Endodermal cell (in vitro differentiated cells): Measurements from ENCODE around the gene VPS35L. TPM values are rescaled to one million over a fixed set of nuclear protein-coding genes. Genes with fewer than 3 reads are reported as not detected.
A peak's percentile ranks its signal among the peaks of the same experiment; 100 is the strongest.

ENCODE experiments used
- DNase-seq: peaks from one replicate; pipeline ENCODE4 v3.0.0-alpha.2; 2017
- H3K27ac ChIP-seq: 2 replicates; pipeline ENCODE4 v1.5.1; 2013; ENCODE audit warnings: mild to moderate bottlenecking, low read depth, low read length, moderate library complexity
- H3K27me3 ChIP-seq: 2 replicates; pipeline ENCODE4 v1.6.1; 2013; ENCODE audit warnings: mild to moderate bottlenecking, low read length, moderate library complexity; ENCODE audit not compliant: insufficient read depth, control insufficient read depth, poor library complexity, severe bottlenecking
- H3K36me3 ChIP-seq: 2 replicates; pipeline ENCODE4 v1.7.0; 2013; ENCODE audit warnings: mild to moderate bottlenecking, low read length, moderate library complexity; ENCODE audit not compliant: control insufficient read depth, insufficient read depth
- H3K4me1 ChIP-seq: one replicate; pipeline ENCODE4 v1.7.0; 2013; ENCODE audit warnings: low read length; ENCODE audit not compliant: control insufficient read depth, insufficient read depth
- H3K4me3 ChIP-seq: 2 replicates; pipeline ENCODE4 v1.5.1; 2013; ENCODE audit warnings: mild to moderate bottlenecking, low read length, moderate library complexity
- H3K9ac ChIP-seq: 2 replicates; pipeline ENCODE4 v1.6.1; 2013; ENCODE audit warnings: mild to moderate bottlenecking, low read length, moderate library complexity; ENCODE audit not compliant: poor library complexity, severe bottlenecking; ENCODE audit errors: extremely low read depth
- H3K9me3 ChIP-seq: 2 replicates; pipeline ENCODE4 v1.6.1; 2013; ENCODE audit warnings: mild to moderate bottlenecking, low read length, moderate library complexity; ENCODE audit not compliant: control insufficient read depth
- H3K27ac Mint-ChIP-seq: 2 replicates; pipeline ENCODE4 v1.8.0; 2020; ENCODE audit warnings: mixed read lengths
- H3K27me3 Mint-ChIP-seq: 2 replicates; pipeline ENCODE4 v1.8.0; 2021; ENCODE audit warnings: mild to moderate bottlenecking, mixed read lengths; ENCODE audit not compliant: insufficient read depth
- H3K36me3 Mint-ChIP-seq: 2 replicates; pipeline ENCODE4 v1.8.0; 2020; ENCODE audit warnings: low read depth, mixed read lengths
- H3K4me1 Mint-ChIP-seq: 2 replicates; pipeline ENCODE4 v1.8.0; 2020; ENCODE audit warnings: mixed read lengths
- H3K4me3 Mint-ChIP-seq: 2 replicates; pipeline ENCODE4 v1.8.0; 2020; ENCODE audit warnings: mild to moderate bottlenecking, moderate library complexity, mixed read lengths
- H3K9me3 Mint-ChIP-seq: 2 replicates; pipeline ENCODE4 v1.8.0; 2020; ENCODE audit warnings: mild to moderate bottlenecking, mixed read lengths
- CTCF ChIP-seq: fragments of 200-600 bp; sonication (generic); conservative IDR thresholded peaks from 2 replicates; pipeline ENCODE4 v1.5.0; 2021; ENCODE audit warnings: antibody characterized with exemption, mild to moderate bottlenecking
- WGBS, 2 experiments: methylation state at CpG; one replicate each; pipeline versions ENCODE4 v1.1.5 to v1.1.7; 2013; ENCODE audit warnings: missing lambda C conversion rate in 2 of 2, mixed read lengths in 1 of 2; ENCODE audit not compliant: insufficient coverage in 1 of 2, insufficient read length in 1 of 2; 5-methylcytosine and 5-hydroxymethylcytosine counted together
- total RNA-seq, 2 donors: library from RNA; stranded (reverse); fragmentation: NEBNext Ultra II Directional in 1 of 2; extraction: Animal tissue kit (Norgen Biotek cat#: 25700) in 1 of 2; gene quantifications; 2 replicates in 1 of 2; 3 replicates in 1 of 2; pipeline ENCODE4 v1.2.1, GENCODE V29; 2021

VPS35L gene
- total RNA-seq, 2 donors from 2014 or later, result 61.5 to 82.0 TPM

- DNase-seq, result peak; percentile 85
- peak overlapping the region; percentile 67 for H3K27ac ChIP-seq
- no peak overlapping the region for H3K9ac ChIP-seq
- Mint-ChIP-seq H3K9me3 (peaks cover 16% of the 10 kb centered on the region), H3K4me1 (peaks cover 7% of the 10 kb centered on the region), H3K4me3 (no peak overlapping the region), H3K36me3 (peaks cover 85% of the 10 kb centered on the region), H3K27ac (peak overlapping the region; percentile 94), H3K27me3 (no peaks in the 10 kb centered on the region)
- H3K4me1 ChIP-seq, result peaks cover 7% of the 10 kb centered on the region
- TF ChIP-seq CTCF, result no peak
- no peak overlapping the region for H3K4me3 ChIP-seq
- peaks cover 12% of the 10 kb centered on the region for H3K9me3 ChIP-seq
- 45 to 78% methylated on average over 5 to 7 of the region's 7 CpGs for WGBS, 2 experiments
- peaks cover 43% of the 10 kb centered on the region for H3K36me3 ChIP-seq
- no peaks in the 10 kb centered on the region for H3K27me3 ChIP-seq
Observed at GRCh38 chr16:19687279-19687678, 131.8 kb downstream of the VPS35L start.

- H3K9me3 ChIP-seq, result peaks cover 8% of the 10 kb centered on the region
- H3K36me3 Mint-ChIP-seq, result peaks cover 82% of the 10 kb centered on the region
- H3K9ac ChIP-seq, result no peak overlapping the region
- no peak overlapping the region for H3K4me3 Mint-ChIP-seq
- TF ChIP-seq CTCF, result no peak
- peaks cover 7% of the 10 kb centered on the region for H3K4me1 Mint-ChIP-seq
- H3K4me1 ChIP-seq, result peaks cover 7% of the 10 kb centered on the region
- H3K27me3 ChIP-seq, result no peaks in the 10 kb centered on the region
- WGBS, 2 experiments, result 95 to 96% methylated on average over 17 to 18 of the region's 18 CpGs
- peaks cover 33% of the 10 kb centered on the region for H3K36me3 ChIP-seq
- no peak overlapping the region for H3K4me3 ChIP-seq
- H3K27ac ChIP-seq, result peak overlapping the region; percentile 16
- H3K27me3 Mint-ChIP-seq, result no peaks in the 10 kb centered on the region
- no peak overlapping the region for H3K27ac Mint-ChIP-seq
- peaks cover 13% of the 10 kb centered on the region for H3K9me3 Mint-ChIP-seq
- DNase-seq, result no peak
Observed at GRCh38 chr16:19688396-19689024, 133.0 kb downstream of the VPS35L start.

- Histone ChIP-seq H3K27me3 (no peaks in the 10 kb centered on the region), H3K27ac (no peak overlapping the region), H3K36me3 (peaks cover 30% of the 10 kb centered on the region), H3K4me3 (no peak overlapping the region), H3K9me3 (peaks cover 6% of the 10 kb centered on the region), H3K9ac (no peak overlapping the region), H3K4me1 (peaks cover 7% of the 10 kb centered on the region)
- WGBS, 2 experiments, result 93 to 98% methylated on average over 4 to 5 of the region's 5 CpGs
- no peaks in the 10 kb centered on the region for H3K27me3 Mint-ChIP-seq
- TF ChIP-seq CTCF, result no peak
- H3K4me1 Mint-ChIP-seq, result peaks cover 7% of the 10 kb centered on the region
- no peak overlapping the region for H3K4me3 Mint-ChIP-seq
- H3K9me3 Mint-ChIP-seq, result peaks cover 10% of the 10 kb centered on the region
- DNase-seq, result no peak
- H3K27ac Mint-ChIP-seq, result no peak overlapping the region
- H3K36me3 Mint-ChIP-seq, result peaks cover 77% of the 10 kb centered on the region
Observed at GRCh38 chr16:19689342-19689741, 133.8 kb downstream of the VPS35L start.
